Prostate gland (tissue), 2 donors: Measurements from ENCODE around the gene ASAH2. TPM values are rescaled to one million over a fixed set of nuclear protein-coding genes. Genes with fewer than 3 reads are reported as not detected.
"Not testable (repeated sequence)": the region's sequence is repeated elsewhere in the genome, so short reads cannot be mapped to it uniquely, and the experiment has no call there.

Source experiments
- DNase-seq: peaks from one replicate; pipeline ENCODE4 v3.0.0-alpha.2; 2019; ENCODE audit warnings: low spot score
- H3K27ac ChIP-seq, 2 donors: fragments of 200-600 bp; sonication (generic); 2 replicates each; pipeline ENCODE4 v1.5.1; 2017 to 2019
- H3K27me3 ChIP-seq: fragments of 200-600 bp; sonication (generic); replicated peaks from 2 replicates; pipeline ENCODE4 v1.5.1; 2019; ENCODE audit not compliant: insufficient read depth
- H3K36me3 ChIP-seq, 2 donors: fragments of 200-600 bp; sonication (generic); 1 replicate in 1 of 2; 2 replicates in 1 of 2; pipeline versions ENCODE4 v1.5.1 to v1.8.1; 2017 to 2019
- H3K4me1 ChIP-seq: fragments of 200-600 bp; sonication (generic); replicated peaks from 2 replicates; pipeline ENCODE4 v1.5.1; 2019
- H3K4me3 ChIP-seq, 2 donors: fragments of 200-600 bp; sonication (generic); 2 replicates each; pipeline ENCODE4 v1.5.1; 2017 to 2019
- H3K9me3 ChIP-seq: fragments of 200-600 bp; sonication (generic); 2 replicates; pipeline ENCODE4 v1.5.1; 2017
- POLR2A ChIP-seq: fragments of 450-650 bp; IDR thresholded peaks from one replicate; pipeline ENCODE4 v1.6.1; 2016; ENCODE audit warnings: antibody characterized with exemption, mild to moderate bottlenecking
- POLR2AphosphoS5 ChIP-seq: sonication (generic); formaldehyde crosslinking; IDR thresholded peaks from one replicate; pipeline ENCODE4 v1.6.1; 2017; ENCODE audit warnings: antibody characterized with exemption
- WGBS: methylation state at CpG from one replicate; pipeline ENCODE4 v1.1.5; 2018; 5-methylcytosine and 5-hydroxymethylcytosine counted together
- intact Hi-C: fragments of 100-400 bp; cut with DNase I; formaldehyde crosslinking; loops from one replicate; pipeline ENCODE4 v1.14.2; 2022
- total RNA-seq, 2 donors: library from RNA; depleted of rRNA; stranded (reverse); fragments of >200 nt; gene quantifications; one replicate each; pipeline ENCODE4 v1.1.0, GENCODE V29; 2016
- TF ChIP-seq, protein P1 (sequence below), 4 experiments: fragments of 200-600 bp in 2 of 4; fragments of 450-650 bp in 2 of 4; sonication (generic) in 2 of 4; IDR thresholded peaks; 1 replicate in 3 of 4; 2 replicates in 1 of 4; pipeline ENCODE4 v1.5.1; 2016 to 2019; ENCODE audit warnings: antibody characterized with exemption in 4 of 4, mild to moderate bottlenecking in 2 of 4, moderate library complexity in 2 of 4

The ASAH2 gene
- total RNA-seq, 2 donors from 2014 or later: 1.1 to 1.9 TPM

DNA sequence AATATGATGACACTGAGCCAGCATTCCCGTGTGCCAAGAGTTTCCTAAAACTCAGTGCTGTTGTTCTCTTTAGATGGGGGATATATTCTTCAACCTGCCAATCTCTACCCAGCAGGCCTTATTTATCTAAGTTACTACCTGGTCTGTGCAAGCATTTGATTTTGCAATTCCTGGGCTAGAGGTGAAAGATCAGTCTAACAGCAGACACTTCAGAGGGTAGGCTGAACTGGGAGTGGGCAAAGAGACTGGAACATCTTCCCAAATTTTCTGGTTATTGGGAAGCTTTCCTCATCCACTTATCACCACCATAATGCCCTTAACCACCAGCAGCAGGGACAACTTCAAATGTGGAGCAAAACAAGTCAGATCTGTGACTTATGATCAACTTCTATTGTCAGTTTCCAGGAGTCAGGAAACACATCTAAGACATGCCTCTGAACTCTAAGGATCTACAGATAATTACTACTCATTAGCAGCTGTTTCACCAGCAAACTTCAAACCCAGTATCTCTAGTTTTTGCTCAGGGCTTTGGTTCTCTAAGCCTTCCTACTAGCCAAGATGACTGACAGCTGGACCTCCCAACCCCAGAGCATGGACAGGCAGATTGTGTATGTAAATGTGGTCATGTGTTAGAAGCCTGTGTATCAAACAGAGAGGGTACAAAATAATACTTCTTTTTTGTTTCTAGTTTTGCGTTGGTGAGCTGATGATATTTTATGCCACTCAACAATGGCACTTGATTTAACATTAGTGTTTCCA, 1.0 kb downstream of the ASAH2 start:
- DNase-seq: no peak
- Histone ChIP-seq H3K4me1 (no peaks in the 10 kb centered on the region), H3K27me3 (no peaks in the 10 kb centered on the region), H3K27ac (no peak overlapping the region), H3K4me3 (no peak overlapping the region), H3K36me3 (no peaks in the 10 kb centered on the region), H3K9me3 (no peaks in the 10 kb centered on the region)
- TF ChIP-seq POLR2AphosphoS5: no peak
- TF ChIP-seq POLR2A: no peak
- intact Hi-C loops: no loop called here
- WGBS: 63% methylated on average over 2 of the region's 2 CpGs

DNA sequence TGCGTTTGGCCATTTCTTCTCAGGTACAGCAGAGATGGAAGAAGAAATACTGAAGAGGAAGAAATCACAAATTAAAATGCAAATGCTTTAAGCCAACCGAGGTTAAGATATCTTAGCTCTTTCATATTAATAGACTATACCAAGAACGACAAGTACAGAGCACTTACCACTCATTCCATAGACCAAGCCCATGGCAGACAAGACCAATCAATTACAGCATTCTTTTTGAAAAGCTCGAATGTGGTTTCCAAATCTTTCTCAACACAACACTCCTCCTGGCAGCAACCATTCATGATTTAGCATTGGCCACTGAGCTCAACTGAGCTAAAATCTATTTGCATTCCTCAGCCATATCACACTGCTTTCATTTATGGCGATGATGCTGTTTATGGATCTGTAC, 2.7 kb downstream of the ASAH2 start:
- Histone ChIP-seq H3K27me3 (no peaks in the 10 kb centered on the region), H3K9me3 (no peaks in the 10 kb centered on the region), H3K4me3 (no peak overlapping the region), H3K36me3 (no peaks in the 10 kb centered on the region), H3K27ac (no peak overlapping the region), H3K4me1 (no peaks in the 10 kb centered on the region)
- DNase-seq: no peak
- WGBS: 86% methylated on average over 5 of the region's 5 CpGs
- TF ChIP-seq POLR2A (no peak), POLR2AphosphoS5 (no peak)
- TF ChIP-seq, protein P1, sequence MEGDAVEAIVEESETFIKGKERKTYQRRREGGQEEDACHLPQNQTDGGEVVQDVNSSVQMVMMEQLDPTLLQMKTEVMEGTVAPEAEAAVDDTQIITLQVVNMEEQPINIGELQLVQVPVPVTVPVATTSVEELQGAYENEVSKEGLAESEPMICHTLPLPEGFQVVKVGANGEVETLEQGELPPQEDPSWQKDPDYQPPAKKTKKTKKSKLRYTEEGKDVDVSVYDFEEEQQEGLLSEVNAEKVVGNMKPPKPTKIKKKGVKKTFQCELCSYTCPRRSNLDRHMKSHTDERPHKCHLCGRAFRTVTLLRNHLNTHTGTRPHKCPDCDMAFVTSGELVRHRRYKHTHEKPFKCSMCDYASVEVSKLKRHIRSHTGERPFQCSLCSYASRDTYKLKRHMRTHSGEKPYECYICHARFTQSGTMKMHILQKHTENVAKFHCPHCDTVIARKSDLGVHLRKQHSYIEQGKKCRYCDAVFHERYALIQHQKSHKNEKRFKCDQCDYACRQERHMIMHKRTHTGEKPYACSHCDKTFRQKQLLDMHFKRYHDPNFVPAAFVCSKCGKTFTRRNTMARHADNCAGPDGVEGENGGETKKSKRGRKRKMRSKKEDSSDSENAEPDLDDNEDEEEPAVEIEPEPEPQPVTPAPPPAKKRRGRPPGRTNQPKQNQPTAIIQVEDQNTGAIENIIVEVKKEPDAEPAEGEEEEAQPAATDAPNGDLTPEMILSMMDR (IDR thresholded peaks at IDR 0.05): no peak
- intact Hi-C loops: no loop called here

DNA sequence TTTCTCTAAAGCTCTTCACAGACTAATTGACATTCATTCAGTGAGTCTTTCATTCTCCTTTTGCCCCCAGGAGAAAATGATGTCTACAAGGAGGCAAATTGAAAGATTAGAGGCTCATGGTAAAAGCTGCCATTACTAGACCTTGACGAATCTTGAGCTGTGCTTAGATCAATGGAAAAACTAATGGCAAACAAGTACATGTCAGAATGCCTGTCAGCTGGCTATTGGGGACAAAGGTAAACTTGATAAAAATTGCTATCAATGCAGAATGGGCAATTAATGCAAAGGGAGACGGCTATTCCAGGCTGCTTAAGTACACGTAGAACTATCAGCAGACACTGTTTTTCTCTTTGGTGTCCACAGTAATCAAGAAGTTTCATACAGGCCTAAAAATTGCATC, 3.3 kb downstream of the ASAH2 start:
- Histone ChIP-seq H3K36me3 (no peaks in the 10 kb centered on the region), H3K27me3 (no peaks in the 10 kb centered on the region), H3K27ac (no peak overlapping the region), H3K9me3 (no peaks in the 10 kb centered on the region), H3K4me1 (no peaks in the 10 kb centered on the region), H3K4me3 (no peak overlapping the region)
- DNase-seq: no peak
- TF ChIP-seq, protein P1 (IDR thresholded peaks at IDR 0.05): no peak
- TF ChIP-seq POLR2AphosphoS5 (no peak), POLR2A (no peak)
- intact Hi-C loops: no loop called here
- WGBS: 47% methylated on average over 3 of the region's 3 CpGs

DNA sequence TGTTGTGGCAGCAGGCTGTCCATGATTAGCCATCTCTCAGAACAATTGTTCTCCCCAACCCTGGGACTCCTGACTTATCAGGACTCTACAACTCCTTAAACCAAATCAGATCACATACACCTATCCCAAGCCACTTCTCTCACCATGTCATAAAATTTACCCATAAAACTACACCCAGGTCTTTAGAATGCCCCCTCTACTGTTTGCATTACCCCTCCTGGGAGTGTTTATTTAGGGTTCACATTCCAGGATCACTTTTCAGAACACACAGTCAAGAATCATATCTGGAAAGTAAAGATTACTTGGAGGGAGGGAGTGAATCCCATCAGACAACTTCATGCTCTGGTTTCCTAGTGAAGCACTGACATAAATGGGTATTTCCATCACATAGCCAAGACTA, 7.1 kb downstream of the ASAH2 start:
- Histone ChIP-seq H3K9me3 (no peaks in the 10 kb centered on the region), H3K4me1 (no peaks in the 10 kb centered on the region), H3K27ac (no peak overlapping the region), H3K4me3 (no peak overlapping the region), H3K27me3 (no peaks in the 10 kb centered on the region), H3K36me3 (no peaks in the 10 kb centered on the region)
- no peak for DNase-seq
- intact Hi-C loops: no loop called here
- TF ChIP-seq POLR2A: no peak
- TF ChIP-seq POLR2AphosphoS5: no peak
- TF ChIP-seq, protein P1 (IDR thresholded peaks at IDR 0.05): no peak

DNA sequence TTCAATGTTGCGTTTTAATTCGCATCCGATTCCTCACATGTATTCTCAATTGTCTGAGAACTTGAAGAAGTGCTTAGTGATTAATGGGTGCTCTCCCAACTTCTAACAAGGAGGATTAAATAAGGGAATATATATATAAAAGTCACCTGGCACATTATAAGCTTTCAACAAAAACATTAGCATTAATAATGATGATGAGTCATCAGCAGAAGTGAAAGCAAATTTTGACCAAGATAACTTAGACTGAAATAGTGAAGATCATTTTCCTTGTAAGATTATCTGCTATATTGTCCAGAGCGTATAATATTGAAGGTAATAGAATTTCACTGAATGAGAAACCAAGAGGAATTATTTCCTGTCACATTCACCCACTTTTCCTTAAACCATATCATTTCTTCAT, 8.5 kb downstream of the ASAH2 start:
- no peak for DNase-seq
- Histone ChIP-seq H3K27ac (no peak overlapping the region), H3K4me3 (no peak overlapping the region), H3K27me3 (no peaks in the 10 kb centered on the region), H3K9me3 (no peaks in the 10 kb centered on the region), H3K4me1 (no peaks in the 10 kb centered on the region), H3K36me3 (no peaks in the 10 kb centered on the region)
- intact Hi-C loops: no loop called here
- WGBS: 94% methylated on average over 4 of the region's 4 CpGs
- TF ChIP-seq POLR2AphosphoS5: no peak
- TF ChIP-seq, protein P1 (IDR thresholded peaks at IDR 0.05): no peak
- no peak for TF ChIP-seq POLR2A

DNA sequence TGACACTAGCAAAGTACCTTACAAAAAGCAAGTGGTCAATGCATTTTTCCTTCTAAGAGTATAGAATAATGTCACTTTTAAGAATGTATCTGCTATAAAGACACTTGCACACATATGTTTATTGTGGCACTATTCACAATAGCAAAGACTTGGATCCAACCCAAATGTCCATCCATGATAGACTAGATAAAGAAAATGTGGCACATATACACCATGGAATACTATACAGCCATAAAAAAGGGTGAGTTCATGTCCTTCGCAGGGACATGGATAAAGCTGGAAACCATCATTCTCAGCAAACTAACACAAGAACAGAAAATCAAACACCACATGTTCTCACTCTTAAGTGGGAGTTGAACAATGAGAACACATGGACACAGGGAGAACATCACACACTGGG, 9.8 kb downstream of the ASAH2 start:
- H3K27me3 ChIP-seq, H3K27ac ChIP-seq, intact Hi-C loops, DNase-seq, H3K9me3 ChIP-seq, H3K36me3 ChIP-seq, H3K4me3 ChIP-seq, H3K4me1 ChIP-seq: not testable (repeated sequence)
- 89% methylated on average over 1 of the region's 1 CpG for WGBS
